HUDEP-2 (cell line): ENCODE measurements around the gene RASL11B.
"Not testable (repeated sequence)": the region's sequence is repeated elsewhere in the genome, so short reads cannot be mapped to it uniquely, and the experiment has no call there.

Source experiments
- DNase-seq, 76 experiments: peaks; one replicate each; lab custom pipeline; 2025; ENCODE audit not compliant: unreplicated experiment in 76 of 76; lab: John Stamatoyannopoulos, UW

RASL11B gene

DNA sequence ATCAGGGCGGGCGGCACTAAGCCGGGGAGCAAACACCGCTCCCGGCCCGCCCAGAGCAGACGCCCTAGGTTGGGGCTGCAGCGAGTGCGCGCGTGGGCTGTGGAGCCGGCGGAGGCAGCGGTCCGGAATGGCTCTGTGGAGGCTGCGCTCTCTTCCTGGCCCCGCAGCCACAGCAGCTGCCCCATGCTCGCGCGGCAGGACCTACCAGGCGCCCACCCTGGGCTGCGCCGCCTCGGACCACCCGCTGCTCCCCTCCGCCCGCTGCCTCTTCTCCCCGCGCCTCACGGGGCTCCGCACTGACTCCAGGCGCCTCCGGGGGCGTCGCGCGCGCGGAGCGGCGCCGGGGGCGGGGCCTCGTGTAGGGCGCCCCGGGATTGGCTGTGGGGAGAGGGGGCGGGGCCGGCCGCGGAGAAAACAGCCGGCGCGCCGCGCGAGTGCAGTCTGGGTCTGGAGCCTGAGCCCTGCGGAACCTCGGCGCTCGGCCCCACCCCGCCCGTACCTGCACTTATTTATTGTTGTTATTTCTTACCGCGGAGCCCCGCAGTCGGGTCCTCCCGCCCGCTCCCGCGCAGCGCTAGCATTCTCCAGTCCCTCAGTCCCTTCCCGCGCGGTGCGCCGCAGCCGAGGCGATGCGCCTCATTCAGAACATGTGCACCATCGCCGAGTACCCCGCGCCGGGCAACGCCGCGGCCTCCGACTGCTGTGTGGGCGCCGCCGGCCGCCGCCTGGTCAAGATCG is at the start of gene RASL11B:
RASL11B (plus strand) TSS at position 439 of the 738 bp plus-strand sequence; CDS start at position 630, 191 bp downstream.
- peak in 70 of 76 experiments; percentile 12 to 82 (median 54) for DNase-seq

- DNase-seq: no peak
These were observed 48.6 kb upstream of the RASL11B start for GRCh38 chr4:52813546-52813945.

DNA sequence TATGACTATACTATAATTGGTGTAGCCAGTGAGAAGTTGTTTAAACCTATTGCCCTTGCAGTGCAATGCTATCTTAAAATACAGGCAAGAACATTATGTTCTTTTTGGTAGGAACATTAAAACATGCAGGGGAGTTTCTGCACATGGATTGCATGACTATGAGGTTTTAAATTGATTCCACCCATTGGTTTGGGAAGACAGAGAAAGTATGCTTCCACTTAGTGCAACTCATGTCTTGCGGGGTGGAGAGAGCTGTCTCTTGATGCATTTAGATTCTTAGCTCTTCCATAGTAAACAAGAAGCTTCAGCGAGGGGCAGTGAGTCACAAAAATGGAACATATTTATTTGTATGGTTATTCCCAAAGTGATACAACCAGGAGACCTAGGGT is 39.5 kb upstream of the RASL11B start:
- DNase-seq: no peak

DNA sequence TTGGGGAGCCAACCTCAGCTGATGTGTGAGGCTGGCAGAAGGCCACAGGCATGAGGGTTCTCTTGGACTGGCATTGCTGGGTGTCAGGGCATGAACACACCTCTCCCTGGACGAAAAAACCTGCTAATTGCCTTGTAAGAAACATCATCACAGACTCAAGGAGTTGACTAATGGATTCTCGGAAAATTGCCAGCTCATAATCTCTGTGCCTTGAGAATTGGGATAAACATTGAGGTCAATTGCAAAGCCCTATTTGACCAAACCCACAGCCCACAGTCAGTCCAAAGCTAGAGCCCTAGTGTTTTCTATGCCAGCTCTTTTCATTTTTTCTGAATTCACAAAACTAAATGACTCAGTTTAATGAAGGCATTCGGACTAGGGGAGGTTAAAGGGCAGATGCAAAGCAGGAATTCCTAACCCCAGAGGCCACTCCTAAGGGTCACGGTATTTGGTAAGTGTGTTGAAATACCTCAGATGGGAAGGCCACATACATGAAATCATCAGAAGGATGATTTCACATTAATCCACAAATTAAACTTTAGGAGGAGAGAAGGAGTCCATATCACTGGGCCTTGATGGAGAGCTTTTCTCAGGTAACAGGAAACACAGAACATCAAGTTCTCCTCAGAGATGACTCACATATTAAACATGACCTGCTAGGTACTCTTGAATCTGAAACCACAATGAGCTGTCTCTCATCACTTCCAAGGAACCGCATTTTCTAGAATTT is 39.0 kb upstream of the RASL11B start:
- no peak for DNase-seq

DNA sequence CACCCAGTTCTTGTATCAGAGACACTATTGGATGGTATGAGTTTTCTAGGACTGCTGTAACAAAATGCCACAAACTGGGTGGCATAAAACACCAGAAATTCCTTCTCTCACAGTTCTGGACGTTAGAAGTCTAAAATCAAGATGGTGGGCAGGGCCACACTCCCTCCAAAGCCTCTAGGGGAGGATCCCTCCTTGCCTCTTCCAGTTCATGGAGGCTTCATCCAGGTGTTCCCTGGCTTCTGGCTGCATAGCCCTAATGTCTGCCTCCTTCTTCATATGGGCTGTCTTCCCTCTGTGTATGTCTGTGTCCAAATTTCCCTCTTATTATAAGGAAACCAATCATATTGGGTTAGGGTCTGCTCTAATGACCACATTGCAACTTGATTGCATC is 38.4 kb upstream of the RASL11B start:
- DNase-seq: no peak

- DNase-seq: no peak
These were observed 37.9 kb upstream of the RASL11B start for GRCh38 chr4:52824270-52824602.

- DNase-seq: no peak
These were observed 37.3 kb upstream of the RASL11B start for GRCh38 chr4:52824603-52825459.

DNA sequence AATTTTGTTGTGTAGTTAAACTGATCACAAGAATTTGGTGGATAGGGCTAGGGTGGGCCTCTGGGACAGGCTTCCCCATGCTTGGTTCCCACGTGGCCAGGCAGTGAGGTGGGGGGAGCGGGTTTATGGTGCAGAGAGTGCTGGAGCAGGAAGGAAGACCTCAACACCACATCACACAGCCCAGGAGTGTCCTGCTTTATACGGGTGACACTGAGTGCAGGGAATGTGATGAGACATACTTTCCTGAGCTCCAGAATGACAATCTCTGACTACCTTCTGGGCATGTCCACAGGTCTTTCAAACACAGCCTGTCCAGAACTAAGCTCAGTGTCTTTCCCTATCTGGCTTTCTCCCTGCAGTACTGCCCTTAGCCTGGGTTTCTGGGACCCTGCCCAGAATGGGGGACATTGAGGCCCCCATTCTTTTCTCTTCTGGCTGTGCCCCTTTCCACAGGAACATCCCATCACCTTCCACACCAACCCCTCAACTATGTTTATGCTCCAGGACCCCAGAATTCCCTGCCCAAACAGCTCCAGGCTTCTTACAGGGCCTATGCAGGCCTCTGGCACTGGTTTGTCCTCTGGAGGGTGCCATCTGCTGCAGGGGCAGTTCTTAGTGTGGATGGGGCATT is 36.5 kb upstream of the RASL11B start:
- DNase-seq: no peak

- no peak for DNase-seq
These were observed 28.1 kb upstream of the RASL11B start for GRCh38 chr4:52833941-52834525.

DNA sequence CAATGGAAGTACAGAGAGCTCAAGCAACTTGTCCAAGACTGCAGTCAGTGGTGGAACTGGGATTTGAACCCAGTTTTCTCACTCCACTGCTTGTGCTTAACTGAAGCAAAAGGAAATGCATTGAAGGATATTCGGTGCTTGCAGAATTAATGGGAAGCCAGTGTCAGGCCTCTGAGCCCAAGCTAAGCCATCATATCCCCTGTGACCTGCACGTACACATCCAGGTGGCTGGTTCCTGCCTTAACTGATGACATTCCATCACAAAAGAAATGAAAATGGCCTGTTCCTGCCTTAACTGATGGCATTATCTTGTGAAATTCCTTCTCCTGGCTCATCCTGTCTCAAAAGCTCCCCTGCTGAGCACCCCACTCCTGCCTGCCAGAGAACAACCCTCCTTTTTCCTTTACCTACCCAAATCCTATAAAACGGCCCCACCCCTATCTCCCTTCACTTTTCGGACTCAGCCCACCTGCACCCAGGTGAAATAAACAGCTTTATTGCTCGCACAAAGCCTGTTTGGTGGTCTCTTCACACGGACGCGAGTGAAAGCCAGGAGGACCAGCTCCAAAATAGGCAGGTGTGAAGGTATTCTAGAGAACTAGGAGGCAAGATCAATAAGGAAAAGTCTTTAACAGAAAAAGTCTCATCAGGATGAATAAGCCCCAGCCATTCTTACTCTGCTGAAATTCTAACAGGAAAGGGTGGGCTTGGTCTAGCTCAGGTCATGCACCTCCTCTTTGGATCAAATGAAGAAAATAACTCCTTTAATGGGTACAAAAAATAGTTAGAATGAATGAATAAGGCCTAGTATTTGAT is 27.3 kb upstream of the RASL11B start:
- not testable (repeated sequence) for DNase-seq

- no peak for DNase-seq
These were observed 26.0 kb upstream of the RASL11B start for GRCh38 chr4:52836120-52836519.

DNA sequence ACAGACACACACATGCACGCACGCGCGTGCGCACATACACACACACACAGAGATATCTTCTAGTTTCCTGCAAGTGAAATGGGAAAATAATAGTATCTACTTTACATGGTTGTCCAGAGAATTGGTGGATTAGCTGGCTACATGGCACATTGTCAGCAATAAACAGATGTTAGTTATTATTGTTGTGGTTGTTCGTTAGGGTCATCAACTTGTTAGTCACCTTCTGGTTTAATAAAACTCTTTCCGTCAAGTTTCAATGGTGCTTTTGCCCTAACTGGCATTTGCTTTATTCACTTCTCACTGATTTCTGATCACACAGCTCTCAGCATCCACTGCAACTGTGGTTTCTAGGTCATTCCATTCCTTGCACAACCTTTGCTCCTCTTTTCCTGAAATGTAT is 25.4 kb upstream of the RASL11B start:
- DNase-seq: no peak

DNA sequence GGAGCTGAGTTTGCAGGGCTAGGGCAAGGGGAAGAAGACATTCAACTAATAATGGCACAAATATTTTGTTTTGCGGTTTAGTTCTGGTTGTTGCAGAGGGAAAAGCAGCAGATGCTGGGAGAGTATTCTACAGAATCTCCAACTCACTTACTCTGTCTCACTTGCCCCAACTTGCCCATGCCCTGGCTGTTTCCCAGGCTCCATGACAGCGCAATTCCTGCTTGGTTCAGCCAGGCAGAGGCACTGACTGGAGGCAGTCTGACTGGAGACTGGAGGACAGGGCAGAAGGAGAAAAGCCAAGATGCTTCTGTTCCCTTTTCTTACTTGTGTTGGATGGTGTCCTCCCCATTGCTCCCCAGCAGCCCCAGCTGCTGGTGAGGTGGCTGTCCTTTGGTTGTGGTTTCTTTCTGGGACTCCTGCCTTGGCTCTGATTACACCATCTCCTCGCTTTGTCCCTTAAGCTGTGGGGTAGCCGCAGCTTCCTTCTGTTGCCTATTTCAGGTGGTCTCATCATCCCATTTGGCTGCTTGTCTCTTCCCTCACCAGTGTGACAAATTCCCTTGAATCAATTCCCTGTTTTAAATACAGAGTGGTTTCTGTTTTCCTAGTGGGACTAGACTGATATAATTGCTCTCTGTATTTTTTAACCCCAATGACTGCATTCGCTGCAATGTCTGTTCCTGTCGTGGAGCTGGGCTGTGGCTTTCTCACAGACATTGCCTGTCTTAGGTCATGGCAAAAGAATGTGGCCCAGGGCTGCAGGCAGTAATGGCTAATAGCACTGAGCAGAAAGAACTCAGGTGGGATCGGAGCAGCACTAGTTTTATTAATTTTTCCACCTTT is 24.2 kb upstream of the RASL11B start:
- DNase-seq: no peak

DNA sequence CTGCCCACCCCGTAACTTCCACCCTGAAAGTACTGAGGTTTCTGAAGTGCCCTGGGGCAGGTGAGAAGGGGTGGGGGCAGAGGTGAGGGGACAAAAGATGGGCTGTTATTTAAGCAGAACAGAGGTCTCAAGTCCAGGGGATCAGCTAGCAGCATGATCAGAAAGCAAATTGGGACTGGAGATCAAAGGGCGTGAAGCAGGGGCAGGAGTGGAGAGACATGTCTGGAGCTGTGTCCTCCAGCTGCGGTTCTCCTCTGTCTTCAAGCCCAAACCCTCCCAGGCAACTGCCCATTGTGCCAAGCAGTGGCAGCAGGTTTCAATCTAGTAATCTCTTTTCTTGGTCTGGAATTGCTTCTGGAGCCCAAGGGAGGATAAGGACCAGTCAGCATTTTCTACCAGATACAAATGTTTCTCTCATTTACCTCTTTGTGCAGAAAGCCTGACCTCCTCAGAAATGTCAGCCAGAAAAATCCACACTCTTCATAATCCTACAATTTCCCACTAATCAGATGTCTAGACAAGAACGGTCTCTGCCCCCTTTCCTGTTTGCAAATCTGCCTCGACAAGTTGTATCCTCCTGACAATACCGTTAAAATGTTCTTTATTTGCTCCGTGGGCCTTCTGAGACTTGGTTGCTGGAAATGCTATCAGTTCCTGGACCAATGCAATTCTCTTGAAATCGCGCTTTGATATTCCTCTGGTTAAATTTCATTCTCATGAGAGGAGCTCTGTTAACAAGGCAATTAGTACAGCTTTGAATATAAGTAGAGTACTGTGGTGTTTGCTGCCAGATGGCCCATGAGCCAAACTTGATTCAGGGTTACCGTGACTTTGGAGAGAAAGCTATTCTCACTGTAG is 23.2 kb upstream of the RASL11B start:
- DNase-seq: no peak

DNA sequence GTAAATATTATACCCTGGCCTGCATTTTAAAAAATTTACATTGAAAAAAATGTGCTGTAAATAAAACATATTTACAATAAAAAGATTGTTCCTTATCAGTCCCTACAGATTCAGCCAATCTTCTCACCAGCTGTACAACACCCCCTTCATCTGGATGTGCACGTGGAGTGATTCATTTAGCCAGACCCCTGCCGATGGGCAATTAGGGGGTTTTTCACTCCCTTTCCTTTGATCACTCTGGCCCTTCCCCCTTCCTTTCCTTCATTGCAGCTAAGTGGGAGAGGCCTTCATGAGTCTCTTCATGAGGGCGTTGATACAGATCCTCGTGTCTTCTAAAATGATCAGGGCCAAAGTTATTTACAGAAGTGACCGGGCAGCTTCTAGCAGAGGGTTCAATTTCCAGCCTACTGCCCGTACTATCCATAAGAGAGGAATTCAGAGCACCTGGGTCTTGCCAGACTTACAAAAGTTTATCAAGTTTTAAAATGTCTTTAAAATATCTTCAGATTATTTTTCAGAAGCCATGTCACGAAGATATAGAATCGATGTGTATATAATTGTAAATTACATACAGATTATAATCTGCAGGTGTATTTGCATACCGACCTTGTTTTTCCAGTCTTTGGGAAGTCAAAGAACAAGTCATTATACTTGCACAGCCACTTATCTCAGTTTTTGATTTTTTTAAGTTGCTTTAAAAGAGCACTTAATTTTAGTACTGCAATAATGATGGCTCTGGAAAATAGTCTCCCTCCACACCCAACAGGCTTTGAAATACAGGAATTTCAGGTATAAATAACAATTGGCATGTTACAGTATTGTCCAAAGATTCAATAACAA is 21.4 kb upstream of the RASL11B start:
- DNase-seq: no peak

GRCh38 chr4:52841682-52842456 is 20.2 kb upstream of the RASL11B start:
- no peak for DNase-seq
